Sigmoid colon (tissue), 3 donors: ENCODE data around the gene KCTD1.

Experiments used
- POLR2A ChIP-seq, 2 donors: fragments of 450-650 bp; IDR thresholded peaks; one replicate each; pipeline ENCODE4 v1.6.1; 2016; ENCODE audit warnings: antibody characterized with exemption in 2 of 2, mild to moderate bottlenecking in 2 of 2, moderate library complexity in 2 of 2
- TF ChIP-seq, protein P1 (sequence below), 4 experiments: fragments of 450-650 bp in 3 of 4; fragments of 200-600 bp in 1 of 4; IDR thresholded peaks; one replicate each; pipeline ENCODE4 v1.5.1; 2016 to 2019; ENCODE audit warnings: antibody characterized with exemption in 4 of 4, mild to moderate bottlenecking in 3 of 4, moderate library complexity in 2 of 4

DNA sequence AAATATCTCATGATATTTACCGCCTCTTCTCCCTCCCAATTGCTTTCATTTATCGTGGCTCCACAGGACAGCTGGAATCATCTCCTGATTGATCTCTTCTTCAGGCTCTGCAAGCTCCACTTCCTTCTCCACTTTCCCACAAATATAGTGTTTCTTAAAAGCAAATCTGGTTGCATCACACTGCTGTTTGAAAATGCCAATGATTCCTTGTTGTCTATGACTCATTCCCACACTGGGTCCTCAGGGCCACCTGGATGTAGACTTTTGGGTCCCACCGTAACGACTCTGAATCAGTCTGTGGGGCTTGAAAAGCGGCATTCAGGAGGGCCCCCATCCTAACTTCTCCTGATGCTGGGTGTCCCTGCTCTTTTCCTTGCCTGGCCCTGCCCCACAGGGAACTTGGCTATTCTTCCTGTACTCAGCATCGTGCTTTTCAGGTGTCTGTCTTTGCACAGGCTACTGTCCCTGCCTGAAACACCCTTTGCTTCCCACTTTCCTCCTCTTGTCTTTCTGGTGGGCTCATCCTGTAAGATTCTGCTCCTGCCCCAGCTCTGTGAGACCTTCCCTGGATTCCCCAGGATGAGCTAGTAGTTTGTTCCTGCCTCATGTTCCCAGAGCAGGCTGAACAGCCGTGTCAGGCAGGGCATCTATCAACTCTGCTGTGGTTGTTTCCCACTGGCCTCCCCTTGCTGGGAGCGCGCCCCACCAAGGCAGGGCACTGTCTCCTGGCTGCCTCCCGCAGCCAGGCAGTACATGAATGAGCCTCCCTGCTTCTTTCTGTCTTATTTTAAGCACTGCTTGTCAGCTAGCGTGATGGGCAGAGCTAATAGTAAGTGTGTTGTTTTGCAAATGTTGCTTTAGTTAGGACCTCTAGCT lies 111.9 kb downstream of the KCTD1 start:
- TF ChIP-seq, protein P1, sequence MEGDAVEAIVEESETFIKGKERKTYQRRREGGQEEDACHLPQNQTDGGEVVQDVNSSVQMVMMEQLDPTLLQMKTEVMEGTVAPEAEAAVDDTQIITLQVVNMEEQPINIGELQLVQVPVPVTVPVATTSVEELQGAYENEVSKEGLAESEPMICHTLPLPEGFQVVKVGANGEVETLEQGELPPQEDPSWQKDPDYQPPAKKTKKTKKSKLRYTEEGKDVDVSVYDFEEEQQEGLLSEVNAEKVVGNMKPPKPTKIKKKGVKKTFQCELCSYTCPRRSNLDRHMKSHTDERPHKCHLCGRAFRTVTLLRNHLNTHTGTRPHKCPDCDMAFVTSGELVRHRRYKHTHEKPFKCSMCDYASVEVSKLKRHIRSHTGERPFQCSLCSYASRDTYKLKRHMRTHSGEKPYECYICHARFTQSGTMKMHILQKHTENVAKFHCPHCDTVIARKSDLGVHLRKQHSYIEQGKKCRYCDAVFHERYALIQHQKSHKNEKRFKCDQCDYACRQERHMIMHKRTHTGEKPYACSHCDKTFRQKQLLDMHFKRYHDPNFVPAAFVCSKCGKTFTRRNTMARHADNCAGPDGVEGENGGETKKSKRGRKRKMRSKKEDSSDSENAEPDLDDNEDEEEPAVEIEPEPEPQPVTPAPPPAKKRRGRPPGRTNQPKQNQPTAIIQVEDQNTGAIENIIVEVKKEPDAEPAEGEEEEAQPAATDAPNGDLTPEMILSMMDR (IDR thresholded peaks at IDR 0.05) = no peak
- TF ChIP-seq POLR2A (IDR thresholded peaks at IDR 0.05) = no peak
